DMS 273 (cell line): Measurements from ENCODE around the gene CTXN1.
"Not testable (repeated sequence)": the region's sequence is repeated elsewhere in the genome, so short reads cannot be mapped to it uniquely, and the experiment has no call there.

Experiments used
- DNase-seq: peaks from one replicate; lab custom pipeline; 2025; ENCODE audit not compliant: unreplicated experiment; lab: John Stamatoyannopoulos, UW

Gene CTXN1

GRCh38 chr19:7902796-7903243 lies 23.1 kb downstream of the CTXN1 start:
- DNase-seq, result peak; percentile 54

GRCh38 chr19:7901337-7901736 lies 24.6 kb downstream of the CTXN1 start:
- no peak for DNase-seq

GRCh38 chr19:7900931-7901330 lies 25.0 kb downstream of the CTXN1 start:
- DNase-seq, result no peak

- no peak for DNase-seq
Observed at GRCh38 chr19:7900401-7900870, 25.5 kb downstream of the CTXN1 start.

- no peak for DNase-seq
Observed at GRCh38 chr19:7899751-7900378, 26.1 kb downstream of the CTXN1 start.

GRCh38 chr19:7898967-7899366 lies 27.0 kb downstream of the CTXN1 start:
- DNase-seq, result no peak

- no peak for DNase-seq
Observed at GRCh38 chr19:7897292-7897691, 28.6 kb downstream of the CTXN1 start.

GRCh38 chr19:7895565-7895964 lies 30.4 kb downstream of the CTXN1 start:
- no peak for DNase-seq

GRCh38 chr19:7894612-7895309 lies 31.2 kb downstream of the CTXN1 start:
- DNase-seq, result peak; percentile 35

- DNase-seq, result not testable (repeated sequence)
Observed at GRCh38 chr19:7893362-7894101, 32.4 kb downstream of the CTXN1 start.

GRCh38 chr19:7888826-7889217 lies 37.1 kb downstream of the CTXN1 start:
- DNase-seq, result no peak

- DNase-seq, result peak; percentile 67
Observed at GRCh38 chr19:7888145-7888825, 37.6 kb downstream of the CTXN1 start, which contains the start of gene LRRC8E. Gene LRRC8E, plus strand, starts transcription at chr19:7888510. Its CDS starts 7,094 bp downstream, at chr19:7895604.

GRCh38 chr19:7887408-7888144 lies 38.4 kb downstream of the CTXN1 start:
- DNase-seq, result no peak

- no peak for DNase-seq
Observed at GRCh38 chr19:7885818-7886217, 40.1 kb downstream of the CTXN1 start.

GRCh38 chr19:7883796-7884570 lies 42.0 kb downstream of the CTXN1 start:
- no peak for DNase-seq

GRCh38 chr19:7883105-7883504 lies 42.8 kb downstream of the CTXN1 start:
- no peak for DNase-seq

GRCh38 chr19:7881910-7882309 lies 44.0 kb downstream of the CTXN1 start:
- no peak for DNase-seq

- DNase-seq, result peak; percentile 93
Observed at GRCh38 chr19:7879836-7880235, 46.1 kb downstream of the CTXN1 start.

GRCh38 chr19:7879111-7879807 lies 46.7 kb downstream of the CTXN1 start:
- DNase-seq, result peak; percentile 80
